ENCODE data around the gene OLFM2. TPM values are rescaled to one million over a fixed set of nuclear protein-coding genes. Genes with fewer than 3 reads are reported as not detected.

The OLFM2 gene
- total and polyA plus RNA-seq, 2 donors (not counting 1 experiment from before 2014, with no cell fraction given): 0.66 to 11.6 TPM

- Histone ChIP-seq H3K79me2 (ENCODE audit: control insufficient read depth, insufficient read depth, low read length) (no peaks in the 10 kb centered on the region), H4K20me1 (ENCODE audit: control insufficient read depth, extremely low read depth, insufficient read depth, low read length) (no peaks in the 10 kb centered on the region), H3K4me2 (ENCODE audit: extremely low read depth, insufficient read depth, low read length) (peak overlapping the region; percentile 76), H3K4me3 (replicated peaks in 1 of 4; ENCODE audit: control extremely low read depth in 1 of 4, insufficient read depth in 1 of 4, low read depth in 3 of 4, low read length in 4 of 4) (peak overlapping the region; percentile 25 to 53 (median 30)), H3K9ac (ENCODE audit: insufficient read depth, low read length) (no peak overlapping the region), H2AFZ (ENCODE audit: low read length) (no peak overlapping the region), H3K36me3 (ENCODE audit: control insufficient read depth, insufficient read depth, low read length) (no peaks in the 10 kb centered on the region), H3K27ac (ENCODE audit: insufficient read depth, low read length) (no peak overlapping the region), H3K4me1 (ENCODE audit: control insufficient read depth, extremely low read depth, insufficient read depth, low read length) (peaks cover 4% of the 10 kb centered on the region), H3K9me3 (ENCODE audit: control insufficient read depth, insufficient read depth, low read depth, low read length) (no peaks in the 10 kb centered on the region), H3K27me3 (ENCODE audit: control insufficient read depth, insufficient read depth, low read length) (peaks cover 17% of the 10 kb centered on the region)
- no peak for DNase-seq (ENCODE audit: low read depth in 2 of 2)
- TF ChIP-seq EZH2 (IDR thresholded peaks at IDR 0.05; ENCODE audit: low read length, missing control alignments) (no peak), CTCF (conservative IDR thresholded peaks at IDR 0.05 in 1 of 2, IDR thresholded peaks at IDR 0.05 in 1 of 2; ENCODE audit: low read depth in 1 of 2, low read length in 2 of 2) (no peak)
These were observed 22.4 kb downstream of the OLFM2 start for GRCh38 chr19:9914001-9914314.

GRCh38 chr19:9913237-9914000 lies 22.9 kb downstream of the OLFM2 start:
- Histone ChIP-seq H3K4me1 (ENCODE audit: control insufficient read depth, extremely low read depth, insufficient read depth, low read length) (peaks cover 4% of the 10 kb centered on the region), H2AFZ (ENCODE audit: low read length) (no peak overlapping the region), H3K36me3 (ENCODE audit: control insufficient read depth, insufficient read depth, low read length) (no peaks in the 10 kb centered on the region), H3K79me2 (ENCODE audit: control insufficient read depth, insufficient read depth, low read length) (no peaks in the 10 kb centered on the region), H3K27me3 (ENCODE audit: control insufficient read depth, insufficient read depth, low read length) (peaks cover 17% of the 10 kb centered on the region), H3K4me2 (ENCODE audit: extremely low read depth, insufficient read depth, low read length) (no peak overlapping the region), H3K27ac (ENCODE audit: insufficient read depth, low read length) (no peak overlapping the region), H4K20me1 (ENCODE audit: control insufficient read depth, extremely low read depth, insufficient read depth, low read length) (no peaks in the 10 kb centered on the region), H3K9ac (ENCODE audit: insufficient read depth, low read length) (no peak overlapping the region), H3K4me3 (replicated peaks in 1 of 4; ENCODE audit: control extremely low read depth in 1 of 4, insufficient read depth in 1 of 4, low read depth in 3 of 4, low read length in 4 of 4) (peak overlapping the region in 1 of 4 experiments; percentile 27), H3K9me3 (ENCODE audit: control insufficient read depth, insufficient read depth, low read depth, low read length) (no peaks in the 10 kb centered on the region)
- no peak for DNase-seq (ENCODE audit: low read depth in 2 of 2)
- TF ChIP-seq EZH2 (IDR thresholded peaks at IDR 0.05; ENCODE audit: low read length, missing control alignments): peak; percentile 75
- TF ChIP-seq CTCF (conservative IDR thresholded peaks at IDR 0.05 in 1 of 2, IDR thresholded peaks at IDR 0.05 in 1 of 2; ENCODE audit: low read depth in 1 of 2, low read length in 2 of 2): no peak

- no peak overlapping the region for H3K4me3 ChIP-seq (replicated peaks in 1 of 4; ENCODE audit: control extremely low read depth in 1 of 4, insufficient read depth in 1 of 4, low read depth in 3 of 4, low read length in 4 of 4)
- H2AFZ ChIP-seq (ENCODE audit: low read length): no peak overlapping the region
These were observed 23.6 kb downstream of the OLFM2 start for GRCh38 chr19:9912551-9913236.

More at GRCh38 chr19:9912551-9913236, 23.6 kb downstream of the OLFM2 start:
- Histone ChIP-seq H3K27ac (ENCODE audit: insufficient read depth, low read length) (no peak overlapping the region), H3K9ac (ENCODE audit: insufficient read depth, low read length) (no peak overlapping the region), H3K36me3 (ENCODE audit: control insufficient read depth, insufficient read depth, low read length) (no peaks in the 10 kb centered on the region), H3K9me3 (ENCODE audit: control insufficient read depth, insufficient read depth, low read depth, low read length) (no peaks in the 10 kb centered on the region), H3K79me2 (ENCODE audit: control insufficient read depth, insufficient read depth, low read length) (no peaks in the 10 kb centered on the region), H4K20me1 (ENCODE audit: control insufficient read depth, extremely low read depth, insufficient read depth, low read length) (no peaks in the 10 kb centered on the region), H3K27me3 (ENCODE audit: control insufficient read depth, insufficient read depth, low read length) (peaks cover 17% of the 10 kb centered on the region), H3K4me1 (ENCODE audit: control insufficient read depth, extremely low read depth, insufficient read depth, low read length) (peaks cover 4% of the 10 kb centered on the region), H3K4me2 (ENCODE audit: extremely low read depth, insufficient read depth, low read length) (no peak overlapping the region)
- DNase-seq (ENCODE audit: low read depth in 2 of 2): no peak
- TF ChIP-seq CTCF (conservative IDR thresholded peaks at IDR 0.05 in 1 of 2, IDR thresholded peaks at IDR 0.05 in 1 of 2; ENCODE audit: low read depth in 1 of 2, low read length in 2 of 2): no peak
- TF ChIP-seq EZH2 (IDR thresholded peaks at IDR 0.05; ENCODE audit: low read length, missing control alignments): peak; percentile 53
